Ovary (tissue), 9 donors: ENCODE data around the gene NOTCH1. TPM values are rescaled to one million over a fixed set of nuclear protein-coding genes. Genes with fewer than 3 reads are reported as not detected.

Experiments
- DNase-seq, 5 donors: peaks; one replicate each; pipeline ENCODE4 v3.0.0-alpha.2; 2019 to 2020
- H3K27ac ChIP-seq, 2 donors: fragments of 200-600 bp; one replicate each; pipeline versions ENCODE4 v1.5.1 to v1.8.0; 2019 to 2022
- H3K27me3 ChIP-seq: fragments of 200-600 bp; one replicate; pipeline ENCODE4 v1.8.0; 2022
- H3K36me3 ChIP-seq: fragments of 200-600 bp; sonication (generic); one replicate; pipeline ENCODE4 v1.5.1; 2019
- H3K4me1 ChIP-seq: one replicate; pipeline ENCODE4 v1.8.1; 2013; ENCODE audit warnings: mild to moderate bottlenecking, moderate library complexity; ENCODE audit not compliant: insufficient read depth
- H3K4me3 ChIP-seq: fragments of 200-600 bp; sonication (generic); one replicate; pipeline ENCODE4 v1.5.1; 2017
- H3K9me3 ChIP-seq, 2 donors: fragments of 200-600 bp in 1 of 2; sonication (generic) in 1 of 2; one replicate each; pipeline versions ENCODE4 v1.5.1 to v1.8.1; 2013 to 2019; ENCODE audit warnings: mild to moderate bottlenecking in 1 of 2, moderate library complexity in 1 of 2
- CTCF ChIP-seq, 3 donors: fragments of 450-650 bp in 2 of 3; fragments of 200-600 bp in 1 of 3; IDR thresholded peaks; one replicate each; pipeline versions ENCODE4 v1.5.1 to v1.8.0; 2016 to 2022; ENCODE audit warnings: antibody characterized with exemption in 3 of 3, mild to moderate bottlenecking in 1 of 3
- EP300 ChIP-seq: sonication (generic); formaldehyde crosslinking; IDR thresholded peaks from one replicate; pipeline ENCODE4 v1.6.1; 2017; ENCODE audit warnings: antibody characterized with exemption
- POLR2A ChIP-seq: fragments of 450-650 bp; IDR thresholded peaks from one replicate; pipeline ENCODE4 v1.6.1; 2017; ENCODE audit warnings: antibody characterized with exemption, mild to moderate bottlenecking, moderate library complexity
- WGBS, 3 donors: extraction: QIAGEN DNeasy Blood & Tissue Kit in 1 of 3; methylation state at CpG; one replicate each; pipeline versions ENCODE4 v1.1.5 to v1.1.7; 2013 to 2017; 5-methylcytosine and 5-hydroxymethylcytosine counted together
- intact Hi-C, 4 donors: fragments of 100-400 bp; cut with DNase I; formaldehyde crosslinking; loops; one replicate each; pipeline versions ENCODE4 v1.11.0 to v1.15.1; 2022 to 2023
- polyA plus RNA-seq, 2 donors: library from polyadenylated mRNA; stranded (reverse); fragments of 200-250 nt in 1 of 2; fragments of 350-450 nt in 1 of 2; fragmentation: Illumina TruSeq in 1 of 2; extraction: RNeasy Lipid Tissue Mini Kit (QIAGEN cat#74804) in 1 of 2; gene quantifications; one replicate each; pipeline ENCODE4 v1.2.3, GENCODE V29; 2013 to 2014
- total RNA-seq, 7 donors: library from RNA; depleted of rRNA in 2 of 7; stranded (reverse); fragments of >200 nt in 2 of 7; fragmentation: NEBNext Ultra II Directional in 3 of 7; extraction: Animal tissue kit (Norgen Biotek cat#: 25700) in 3 of 7; gene quantifications; one replicate each; pipeline versions ENCODE4 v1.1.0 to v1.2.4, GENCODE V29; 2016 to 2023
- donor health status: DM: no; HTN: no; CAD: no; lungs with moderate emphysema.
- donor health status: DM: no; HTN: no; CAD: no.
- donor health status: Bipolar disorder and iron deficiency.
- donor health status: DM: yes; HTN: yes; CAD: no.
- donor health status: DM: no; HTN: no; CAD: no.
- donor health status: DM: yes; HTN: yes; CAD: no.

The NOTCH1 gene
- total and polyA plus RNA-seq, 9 donors, result 2.5 to 30.9 (median 17.1) TPM

GRCh38 chr9:136462664-136463063 lies 83.2 kb downstream of the NOTCH1 start:
- no peak for DNase-seq
- Histone ChIP-seq H3K4me1 (no peaks in the 10 kb centered on the region), H3K9me3 (no peaks in the 10 kb centered on the region), H3K27me3 (no peaks in the 10 kb centered on the region), H3K4me3 (no peak overlapping the region), H3K36me3 (no peaks in the 10 kb centered on the region), H3K27ac (no peak overlapping the region)
- 87 to 91% (median 89%) methylated on average over 17 of the region's 17 CpGs for WGBS, 3 donors
- intact Hi-C loops, result no loop called here
- TF ChIP-seq EP300 (no peak), POLR2A (no peak), CTCF (IDR thresholded peaks at IDR 0.05) (no peak)

- DNase-seq, result no peak
- WGBS, 3 donors, result 92 to 94% (median 94%) methylated on average over 23 of the region's 23 CpGs
Measured at GRCh38 chr9:136460772-136461325, 85.0 kb downstream of the NOTCH1 start.

GRCh38 chr9:136459425-136459824 lies 86.4 kb downstream of the NOTCH1 start:
- 89 to 93% (median 90%) methylated on average over 28 of the region's 28 CpGs for WGBS, 3 donors

More at GRCh38 chr9:136460772-136461325, 85.0 kb downstream of the NOTCH1 start:
- no peaks in the 10 kb centered on the region for H3K4me1 ChIP-seq
- H3K36me3 ChIP-seq, result no peaks in the 10 kb centered on the region
- no peak overlapping the region for H3K4me3 ChIP-seq
- no peaks in the 10 kb centered on the region for H3K9me3 ChIP-seq
- intact Hi-C loops, result no loop called here
- H3K27me3 ChIP-seq, result no peaks in the 10 kb centered on the region
- TF ChIP-seq EP300 (no peak), POLR2A (no peak), CTCF (IDR thresholded peaks at IDR 0.05) (no peak)
- no peak overlapping the region for H3K27ac ChIP-seq

GRCh38 chr9:136457326-136457725 lies 88.5 kb downstream of the NOTCH1 start:
- Histone ChIP-seq H3K4me3 (no peak overlapping the region), H3K36me3 (no peaks in the 10 kb centered on the region), H3K27ac (no peak overlapping the region), H3K4me1 (no peaks in the 10 kb centered on the region), H3K9me3 (no peaks in the 10 kb centered on the region), H3K27me3 (no peaks in the 10 kb centered on the region)
- TF ChIP-seq POLR2A (no peak), CTCF (IDR thresholded peaks at IDR 0.05) (no peak), EP300 (no peak)
- WGBS, 3 donors, result 92 to 94% (median 93%) methylated on average over 23 to 24 of the region's 24 CpGs
- intact Hi-C loops, result no loop called here
- DNase-seq, result no peak

More at GRCh38 chr9:136459425-136459824, 86.4 kb downstream of the NOTCH1 start:
- Histone ChIP-seq H3K4me1 (no peaks in the 10 kb centered on the region), H3K27me3 (no peaks in the 10 kb centered on the region), H3K27ac (no peak overlapping the region), H3K9me3 (no peaks in the 10 kb centered on the region), H3K4me3 (no peak overlapping the region), H3K36me3 (no peaks in the 10 kb centered on the region)
- DNase-seq, result no peak
- no peak for TF ChIP-seq POLR2A
- TF ChIP-seq CTCF (IDR thresholded peaks at IDR 0.05), result no peak
- no peak for TF ChIP-seq EP300
- intact Hi-C loops, result no loop called here
